SIG-M5 treated with dmso at 0.1 percent for 504 hours (cell line): ENCODE measurements around the gene KRR1.
"Not testable (repeated sequence)": the region's sequence is repeated elsewhere in the genome, so short reads cannot be mapped to it uniquely, and the experiment has no call there.

ENCODE experiments used
- DNase-seq: peaks from one replicate; lab custom pipeline; 2025; ENCODE audit not compliant: unreplicated experiment; lab: John Stamatoyannopoulos, UW

KRR1 gene

DNA sequence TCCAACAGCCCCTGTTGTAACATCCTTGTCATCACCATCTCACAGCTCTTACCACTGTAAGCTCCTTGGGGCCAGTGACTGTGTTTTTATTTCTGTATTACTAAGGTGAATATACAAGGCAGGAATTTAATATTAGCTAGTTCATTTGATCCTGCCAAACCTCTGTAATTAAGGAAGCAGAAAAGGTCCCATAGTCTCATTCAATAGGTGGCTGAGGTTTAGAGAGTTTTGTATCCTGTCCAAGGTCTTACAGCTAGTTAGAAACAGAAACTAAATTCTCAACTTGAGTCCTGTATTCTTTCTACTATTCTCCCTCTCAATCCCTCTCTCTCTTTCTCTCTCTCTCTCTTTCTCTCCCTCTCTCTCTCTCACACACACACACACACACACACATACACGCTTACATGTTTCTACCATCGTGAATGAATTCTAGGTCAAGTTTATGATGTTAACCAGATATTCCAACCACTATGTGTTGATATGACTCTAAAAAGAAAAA is 31.4 kb downstream of the KRR1 start:
- peak; percentile 46 for DNase-seq

DNA sequence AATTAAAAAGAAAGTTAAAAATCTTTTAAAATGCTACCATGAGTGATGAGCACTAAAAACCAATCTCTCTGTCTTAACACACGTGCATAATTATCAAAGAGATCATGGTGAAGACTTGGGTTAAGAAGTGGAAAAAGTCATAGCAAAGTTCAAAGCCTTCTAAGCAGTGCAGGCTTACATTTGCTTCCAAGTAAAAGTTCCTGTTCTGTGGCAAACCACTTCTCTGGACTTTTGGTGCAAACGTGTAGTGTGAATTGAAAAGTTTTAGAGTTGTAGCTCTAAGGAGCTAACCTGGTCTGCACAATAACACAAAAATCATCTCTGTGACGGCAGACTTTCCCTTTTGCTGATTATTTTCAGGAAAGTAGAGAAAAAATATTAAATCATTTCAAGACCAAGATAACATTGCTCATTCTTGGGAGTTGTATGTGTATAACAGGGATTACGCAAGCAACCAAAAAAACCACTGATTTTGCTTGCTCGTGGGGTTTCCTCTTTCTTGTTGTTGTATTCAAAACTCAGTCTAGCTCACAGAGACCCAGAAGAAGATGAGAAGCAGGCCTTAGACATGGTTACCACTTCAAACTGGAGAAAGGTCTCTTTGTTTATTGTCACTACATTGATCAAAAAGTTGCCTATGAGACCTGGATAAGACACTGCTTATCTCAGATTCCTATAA is 33.2 kb downstream of the KRR1 start:
- DNase-seq, result peak; percentile 93

DNA sequence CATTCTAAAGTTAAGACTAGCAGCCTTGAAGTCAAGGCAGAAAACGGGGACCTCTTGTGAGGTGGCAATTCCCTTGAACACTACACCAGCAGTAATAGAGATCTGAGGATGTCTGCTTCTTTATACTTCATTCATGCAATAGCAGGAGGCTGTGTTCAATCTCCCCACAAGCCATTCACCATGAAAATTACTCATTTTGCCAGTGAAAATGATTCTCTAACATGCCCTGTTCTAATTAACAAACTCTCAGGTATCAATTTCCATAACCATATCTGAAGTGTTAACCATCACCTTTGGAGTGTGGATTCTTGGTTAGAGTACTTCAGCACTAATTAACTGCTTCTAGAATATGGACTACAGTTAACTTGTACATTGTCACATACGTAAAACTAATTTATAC is 34.3 kb downstream of the KRR1 start:
- no peak for DNase-seq

DNA sequence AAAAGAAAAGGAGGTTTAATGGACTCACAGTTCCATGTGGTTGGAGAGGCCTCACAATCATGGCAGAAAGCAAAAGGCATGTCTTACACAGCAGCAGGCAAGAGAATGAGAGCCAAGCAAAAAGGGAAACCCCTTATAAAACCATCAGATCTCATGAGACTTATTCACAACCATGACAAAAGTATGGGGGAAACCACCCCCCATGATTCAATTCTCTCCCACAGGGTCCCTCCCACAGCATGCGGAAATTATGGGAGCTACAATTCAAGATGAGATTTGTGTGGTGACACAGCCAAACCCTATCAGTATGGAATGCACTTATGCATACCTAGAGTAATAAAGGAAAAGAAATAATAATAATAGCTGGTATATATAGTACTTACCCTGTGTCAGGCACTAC is 35.3 kb downstream of the KRR1 start:
- no peak for DNase-seq

DNA sequence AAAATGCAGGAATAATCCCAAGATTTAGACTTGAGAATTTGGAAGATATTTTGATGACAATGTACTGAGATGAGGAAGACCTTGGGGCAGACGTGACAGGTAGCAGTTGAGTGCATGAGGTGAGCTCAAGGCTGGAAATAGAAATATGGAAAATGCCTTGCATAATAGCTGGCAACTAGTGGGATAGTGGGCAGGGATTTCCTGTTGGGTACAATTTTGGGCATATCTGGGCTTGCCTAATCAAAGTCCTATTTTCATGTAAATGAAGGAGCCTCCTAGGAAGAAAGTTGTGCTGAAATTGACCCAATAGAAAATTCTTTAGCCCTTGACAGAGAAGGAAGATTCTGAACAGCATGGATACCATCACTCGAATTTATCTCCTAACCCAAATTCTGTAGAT is 37.3 kb downstream of the KRR1 start:
- no peak for DNase-seq

DNA sequence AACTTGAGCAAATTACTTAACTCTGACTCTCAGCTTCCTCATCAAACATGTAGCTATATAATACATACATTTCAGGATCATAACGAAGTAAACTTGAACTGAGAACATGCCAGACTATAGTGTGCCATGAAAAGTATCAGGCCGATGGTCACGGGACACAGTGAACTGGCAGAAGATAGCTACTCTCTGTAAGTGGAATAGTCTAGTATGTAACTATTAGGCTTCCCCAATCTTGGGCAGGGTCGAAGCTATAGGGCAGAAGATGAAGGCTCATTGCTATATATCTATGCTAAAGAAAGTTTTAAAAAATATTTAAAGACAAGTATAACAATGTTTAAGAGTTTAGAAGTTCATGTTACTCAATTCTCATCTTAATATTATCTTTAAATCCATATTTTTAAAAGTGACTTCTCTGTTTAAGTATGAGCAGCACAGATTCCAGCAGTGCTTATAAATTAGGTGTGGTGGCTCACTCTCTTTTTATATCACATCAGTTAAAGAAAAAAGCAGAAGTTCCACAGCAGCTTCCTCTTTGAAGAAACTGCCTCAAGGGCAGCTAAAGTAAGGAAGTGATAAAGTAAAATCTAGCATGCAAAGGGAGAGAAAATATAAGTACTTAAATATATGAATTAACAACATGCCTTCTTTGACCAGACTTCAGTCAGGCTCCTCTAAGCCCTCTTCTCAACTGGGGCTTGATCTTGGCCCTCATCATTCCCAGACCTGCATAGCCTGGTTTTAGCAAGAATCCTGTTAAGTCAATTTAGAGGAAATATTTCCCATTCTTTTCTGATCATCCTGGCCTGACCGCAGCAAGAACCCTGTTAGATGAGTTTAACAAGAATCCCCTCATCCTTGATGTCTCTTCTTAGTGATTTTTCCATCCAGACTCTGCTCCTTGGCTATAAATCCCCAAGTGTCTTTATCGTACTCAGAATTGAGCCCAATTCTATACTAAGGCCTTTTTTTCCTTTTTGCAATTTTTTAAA is 39.2 kb downstream of the KRR1 start:
- peak; percentile 89 for DNase-seq

DNA sequence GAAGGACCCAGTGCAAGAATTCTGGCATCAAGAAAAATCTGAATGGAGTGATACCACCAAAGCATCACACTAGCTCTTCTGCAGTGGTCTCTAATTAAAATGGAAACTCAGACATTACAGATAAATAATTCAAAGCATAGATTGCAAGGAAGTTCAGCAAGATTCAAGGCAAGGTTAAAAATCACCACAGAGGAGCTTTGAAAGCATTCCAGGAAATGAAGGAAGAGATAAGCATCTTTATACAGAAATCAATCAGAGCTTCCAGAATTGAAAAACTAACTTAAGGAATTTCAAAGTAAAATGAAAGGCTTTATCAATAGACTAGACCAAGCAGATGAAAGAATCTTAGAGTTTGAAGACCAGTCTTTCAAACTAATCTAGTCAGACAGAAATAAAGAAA is 51.2 kb downstream of the KRR1 start:
- DNase-seq, result no peak

DNA sequence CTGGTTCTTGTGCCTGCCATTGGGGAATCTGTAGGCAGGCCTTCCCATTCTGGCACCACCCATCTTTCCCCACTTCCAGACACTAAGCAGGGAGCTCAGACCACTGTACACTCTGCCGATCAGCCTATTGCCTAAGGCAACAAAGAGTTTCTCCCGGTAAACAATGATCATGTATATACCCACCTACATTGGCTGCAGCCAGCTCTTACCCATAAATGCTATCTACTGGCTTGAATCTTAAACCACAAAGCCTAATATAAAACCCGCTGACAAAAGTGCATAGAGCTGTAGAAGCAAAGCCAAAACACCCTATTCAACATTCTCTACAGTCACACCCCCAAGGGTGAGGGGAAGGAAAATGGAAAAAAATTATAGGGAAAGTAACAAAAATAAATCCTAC is 51.7 kb downstream of the KRR1 start:
- no peak for DNase-seq

DNA sequence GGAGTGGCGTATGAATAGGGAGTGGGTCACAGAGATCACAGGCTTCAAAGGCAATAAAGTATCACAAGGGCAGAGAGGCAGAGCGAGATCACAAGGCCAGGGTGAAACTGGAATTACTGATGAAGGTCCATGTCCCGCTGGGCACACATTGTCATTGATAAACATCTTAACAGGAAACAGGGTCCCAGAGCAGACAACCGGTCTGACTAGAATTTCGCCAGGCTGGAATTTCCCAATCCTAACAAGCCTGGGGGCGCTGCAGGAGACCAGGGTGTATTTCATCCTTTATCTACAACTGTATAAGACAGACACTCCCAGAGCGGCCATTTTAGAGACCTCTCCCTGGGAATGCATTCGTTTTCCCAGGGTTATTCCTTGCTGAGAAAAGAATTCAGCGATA is 53.5 kb downstream of the KRR1 start:
- DNase-seq, result not testable (repeated sequence)

DNA sequence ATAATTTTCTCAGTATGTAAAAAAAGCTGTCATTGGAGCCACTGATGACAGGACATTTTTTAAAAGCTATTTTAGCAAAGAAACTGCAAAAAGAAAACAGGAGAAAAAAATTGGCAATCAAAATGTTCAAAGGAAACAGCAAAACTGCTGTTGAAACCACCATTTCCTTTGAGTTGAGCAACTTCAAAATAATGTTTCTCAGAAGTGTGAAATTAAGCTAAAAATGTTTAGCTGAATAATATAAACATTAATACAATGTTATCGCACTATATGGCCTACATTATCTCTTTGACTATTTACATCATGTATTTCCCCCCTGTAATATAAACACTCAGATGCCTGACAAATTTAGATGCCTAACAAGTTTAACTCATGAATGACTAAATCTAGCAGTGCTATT is 54.2 kb downstream of the KRR1 start:
- peak; percentile 23 for DNase-seq

DNA sequence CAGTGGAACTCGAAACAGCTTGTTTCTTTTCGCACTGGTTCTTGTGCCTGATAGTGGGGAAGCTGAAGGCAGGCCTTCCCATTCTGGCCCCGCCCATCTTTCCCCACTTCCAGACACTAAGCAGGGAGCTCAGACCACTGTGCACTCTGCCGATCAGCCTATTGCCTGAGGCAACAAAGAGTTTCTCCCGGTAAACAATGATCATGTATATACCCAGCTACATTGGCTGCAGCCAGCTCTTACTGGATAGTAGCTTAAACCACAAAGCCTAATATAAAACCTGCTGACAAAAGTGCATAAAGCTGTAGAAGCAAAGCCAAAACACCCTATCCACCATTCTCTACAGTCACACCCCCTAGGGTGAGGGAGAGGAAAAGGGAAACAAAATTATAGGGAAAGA is 55.6 kb downstream of the KRR1 start:
- DNase-seq, result no peak

DNA sequence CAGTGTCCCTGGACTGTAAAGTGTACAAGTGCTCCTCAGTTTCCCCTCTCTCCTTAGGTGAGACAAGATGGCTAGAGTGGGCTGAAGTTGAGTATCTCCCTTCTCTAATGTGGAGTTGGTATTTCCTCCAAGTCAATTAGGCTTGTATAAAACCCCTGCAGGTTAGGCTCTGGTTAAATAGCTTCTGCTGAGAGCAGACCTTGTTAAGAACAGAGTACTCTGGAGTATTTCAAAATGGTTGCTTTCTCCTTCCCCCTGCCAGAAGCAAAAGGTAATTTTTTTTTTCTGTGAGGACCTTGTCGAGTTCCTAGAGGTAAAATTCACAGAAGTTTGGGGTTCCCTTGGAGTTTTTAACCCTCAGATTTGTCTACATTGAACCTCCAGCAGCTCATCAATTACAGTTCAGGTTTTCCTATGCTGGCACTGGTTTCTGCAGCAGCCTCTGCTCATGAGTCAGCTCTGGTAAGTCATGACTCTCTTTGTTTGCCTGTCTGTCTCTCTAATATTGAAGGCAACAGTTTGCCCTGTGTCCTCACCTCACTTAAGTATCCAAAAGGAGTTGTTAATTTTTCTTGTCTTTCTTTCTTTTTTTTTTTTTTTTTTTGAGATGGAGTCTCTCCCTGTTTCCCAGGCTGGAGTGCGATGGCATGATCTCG is 58.6 kb downstream of the KRR1 start:
- DNase-seq, result no peak

DNA sequence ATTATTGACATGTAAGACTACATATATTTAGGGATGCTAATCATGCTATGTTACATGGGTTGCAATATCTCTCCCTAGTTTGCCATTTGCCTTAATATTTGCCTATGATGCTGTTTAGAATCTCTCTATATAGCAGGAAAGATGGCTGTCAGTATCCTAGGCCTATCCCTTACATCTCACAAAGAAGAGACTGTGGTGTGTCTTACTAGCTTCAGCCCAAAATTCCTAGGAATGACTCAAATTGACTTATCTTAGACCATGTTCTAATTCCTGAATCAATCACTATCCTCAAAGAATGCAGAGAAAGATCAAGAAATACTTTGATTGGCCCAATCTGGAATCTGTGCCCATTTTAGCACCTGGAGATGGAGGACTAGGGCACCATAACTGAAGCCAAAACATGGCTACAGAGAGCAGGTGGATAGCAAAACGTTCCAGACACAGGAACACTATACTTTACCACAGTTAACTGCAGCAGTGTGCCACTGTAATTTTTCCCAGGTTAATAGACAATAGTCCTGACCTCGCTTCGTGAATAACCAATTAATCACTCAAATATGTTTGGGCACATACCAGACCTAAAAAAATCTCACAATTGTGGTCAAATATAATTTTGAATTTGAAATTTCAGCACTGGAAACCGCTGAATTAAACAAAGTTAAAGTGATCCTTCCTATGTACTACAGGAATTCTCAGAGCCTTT is 63.6 kb downstream of the KRR1 start:
- no peak for DNase-seq

DNA sequence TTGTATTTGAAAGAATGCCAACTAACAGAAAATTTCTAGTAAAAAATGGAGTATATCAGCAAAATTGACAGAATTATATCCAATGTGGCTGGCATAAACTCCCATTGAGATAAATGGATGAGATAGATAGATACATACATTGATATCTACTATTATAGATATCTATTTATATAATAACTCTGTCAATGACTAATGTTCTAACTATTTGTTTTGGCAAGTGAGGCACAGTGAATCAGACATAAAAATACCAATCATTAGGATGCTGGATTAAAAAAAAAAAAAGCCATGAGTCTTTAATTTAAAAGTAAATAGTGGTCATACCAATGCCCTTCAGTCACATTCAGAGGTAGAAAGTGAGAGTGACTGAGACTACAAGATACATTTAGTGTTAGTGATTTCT is 64.6 kb downstream of the KRR1 start:
- DNase-seq, result no peak

DNA sequence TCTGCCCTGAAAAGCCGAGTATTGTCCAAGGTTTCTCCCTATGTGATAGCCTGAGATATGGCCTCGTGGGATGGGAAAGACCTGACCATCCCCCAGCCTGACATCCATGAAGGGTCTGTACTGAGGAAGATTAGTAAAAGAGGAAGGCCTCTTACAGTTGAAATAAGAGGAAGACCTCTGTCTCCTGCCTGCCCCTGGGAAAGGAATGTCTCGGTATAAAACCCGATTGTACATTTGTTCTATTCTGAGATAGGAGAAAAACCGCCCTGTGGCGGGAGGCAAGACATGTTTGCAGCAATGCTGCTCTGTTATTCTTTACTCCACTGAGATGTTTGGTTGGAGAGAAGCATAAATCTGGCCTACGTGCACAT is 66.3 kb downstream of the KRR1 start:
- not testable (repeated sequence) for DNase-seq

DNA sequence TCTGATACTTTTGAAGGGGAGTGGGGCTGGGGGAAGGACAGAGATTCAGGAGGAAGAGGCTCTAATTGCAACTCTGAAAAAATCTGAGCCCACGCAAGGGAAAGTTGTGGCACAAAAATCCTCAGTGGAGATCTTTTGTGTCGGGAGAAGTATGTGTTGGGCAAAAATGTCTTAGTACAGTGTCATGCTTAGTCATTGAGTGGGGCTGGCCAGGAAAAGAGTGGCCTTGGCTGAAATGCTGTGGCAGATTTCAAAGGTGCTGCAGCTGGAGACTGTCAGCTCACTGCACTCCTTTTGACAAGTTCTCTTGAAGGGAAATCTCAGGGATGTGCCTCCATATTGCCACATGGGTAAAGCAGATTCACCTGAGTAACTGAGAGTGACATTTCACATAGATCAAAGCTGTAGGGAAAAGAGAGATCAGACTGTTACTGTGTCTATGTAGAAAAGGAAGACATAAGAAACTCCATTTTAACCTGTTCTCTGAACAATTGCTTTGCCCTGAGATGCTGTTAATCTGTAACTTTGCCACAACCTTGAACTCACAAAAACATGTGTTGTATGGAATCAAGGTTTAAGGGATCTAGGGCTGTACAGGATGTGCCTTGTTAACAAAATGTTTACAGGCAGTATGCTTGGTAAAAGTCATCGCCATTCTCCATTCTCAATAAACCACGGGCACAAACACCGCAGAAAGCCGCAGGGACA is 66.8 kb downstream of the KRR1 start:
- no peak for DNase-seq

DNA sequence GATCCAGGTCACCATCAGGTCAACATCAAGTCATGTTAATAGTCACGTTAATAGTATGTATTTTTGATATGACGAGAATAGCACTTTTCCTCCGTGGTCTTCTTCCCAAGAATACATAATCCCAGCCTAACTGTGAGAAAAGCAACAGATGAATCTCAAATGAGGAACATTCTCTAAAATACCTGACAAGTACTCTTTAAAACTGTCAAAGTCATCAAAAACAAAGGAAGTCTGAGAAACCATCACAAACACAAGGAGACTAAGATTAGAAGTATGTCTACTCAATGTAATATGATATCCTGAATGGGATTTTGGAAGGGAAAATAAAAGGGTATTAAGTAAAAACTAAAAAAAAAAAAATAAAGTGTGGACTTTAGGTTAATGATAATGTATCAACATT is 67.7 kb downstream of the KRR1 start:
- DNase-seq, result no peak

DNA sequence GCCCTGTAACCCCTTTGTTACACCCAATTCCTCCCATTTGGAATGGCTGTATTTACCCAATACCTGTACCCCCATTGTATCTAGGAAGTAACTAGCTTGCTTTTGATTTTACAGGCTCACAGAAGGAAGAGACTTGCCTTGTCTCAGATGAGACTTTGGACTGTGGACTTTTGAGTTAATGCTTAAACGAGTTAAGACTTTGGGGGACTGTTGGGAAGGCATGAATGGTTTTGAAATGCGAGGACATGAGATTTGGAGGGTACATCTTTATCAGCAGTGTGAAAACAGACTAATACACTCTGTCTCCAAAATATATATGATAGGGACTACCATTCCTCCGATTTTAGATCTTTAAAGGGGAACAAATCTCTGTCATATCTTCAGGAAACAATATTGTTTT is 69.0 kb downstream of the KRR1 start:
- DNase-seq, result not testable (repeated sequence)

DNA sequence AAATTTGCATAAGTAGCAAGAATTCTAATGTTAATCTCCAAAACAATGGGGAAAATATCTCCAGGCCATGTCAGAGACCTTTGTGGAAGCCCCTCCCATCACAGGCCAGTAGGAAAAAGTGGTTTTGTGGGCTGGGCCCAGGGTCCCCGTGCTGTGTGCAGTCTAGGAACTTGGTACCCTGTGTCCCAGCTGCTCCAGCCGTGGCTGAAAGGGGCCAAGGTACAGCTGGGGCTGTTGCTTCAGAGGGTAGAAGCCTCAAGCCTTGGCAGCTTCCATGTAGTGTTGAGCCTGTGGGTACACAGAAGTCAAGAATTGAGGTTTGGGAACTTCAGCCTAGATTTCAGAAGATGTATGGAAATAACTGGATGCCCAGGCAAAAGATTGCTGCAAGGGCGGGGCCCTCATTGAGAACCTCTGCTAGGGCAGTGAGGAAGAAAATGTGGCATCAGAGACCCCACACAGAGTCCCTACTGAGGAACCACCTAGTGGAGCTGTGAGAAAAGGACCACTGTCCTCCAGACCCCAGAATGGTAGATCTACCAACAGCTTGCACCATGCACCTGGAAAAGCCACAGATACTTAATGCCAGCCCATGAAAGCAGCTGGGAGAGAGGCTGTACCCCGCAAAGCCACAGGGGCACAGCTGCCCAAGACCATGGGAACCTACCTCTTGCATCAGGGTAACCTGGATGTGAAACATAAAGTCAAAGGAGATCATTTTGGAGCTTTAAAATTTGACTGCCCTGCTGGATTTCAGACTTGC is 69.5 kb downstream of the KRR1 start:
- not testable (repeated sequence) for DNase-seq
